Measurements from ENCODE around the gene DPPA3. TPM values are rescaled to one million over a fixed set of nuclear protein-coding genes. Genes with fewer than 3 reads are reported as not detected.

The DPPA3 gene
- 1 to 10 TPM; 1.3 to 4.6 TPM for total RNA-seq
- 1.00 TPM for polyA plus RNA-seq (2013, experiment 1 of 2)
- polyA plus RNA-seq (2013, experiment 2 of 2), result 0.50 TPM
- long read RNA-seq, experiment 1, result 0 reads
- long read RNA-seq, experiment 2, result 0 reads
- long read RNA-seq, experiment 3, transcript DPPA3-201 (4 exons, 1,079 nt), result major isoform, 5 of 6 reads
- long read RNA-seq, experiment 3, partial matches to known transcripts, result 0 of 6 reads
- long read RNA-seq, experiment 3, other reads (novel, unspliced or antisense), result 1 of 6 reads
- long read RNA-seq, experiment 4, result 0 reads

GRCh38 chr12:7711133-7711532 is at the start of gene DPPA3:
DPPA3 (plus strand) TSS chr12:7711433; CDS start chr12:7711571, 138 bp downstream.
- peak within 1 kb of the TSS; percentile 68 for H3K27ac Mint-ChIP-seq
- peaks cover 7% of the 10 kb centered on the region for H3K9me3 Mint-ChIP-seq
- no peaks in the 10 kb centered on the region for H3K36me3 Mint-ChIP-seq (ENCODE audit: low read depth)
- WGBS, 2 experiments (ENCODE audit: insufficient coverage in 1 of 2, insufficient read length in 1 of 2), result 78 to 86% methylated on average over 6 to 7 of the region's 7 CpGs
- Histone ChIP-seq H3K4me1 (ENCODE audit: control insufficient read depth, insufficient read depth, low read length) (peaks cover 3% of the 10 kb centered on the region), H3K9ac (ENCODE audit: extremely low read depth, low read length, poor library complexity, severe bottlenecking) (no peak within 1 kb of the TSS), H3K27ac (ENCODE audit: low read depth, low read length) (no peak within 1 kb of the TSS), H3K27me3 (ENCODE audit: control insufficient read depth, insufficient read depth, low read length, poor library complexity, severe bottlenecking) (no peaks in the 10 kb centered on the region), H3K9me3 (ENCODE audit: control insufficient read depth, low read length) (no peaks in the 10 kb centered on the region), H3K36me3 (ENCODE audit: control insufficient read depth, insufficient read depth, low read length) (no peaks in the 10 kb centered on the region), H3K4me3 (ENCODE audit: low read length) (peak within 1 kb of the TSS; percentile 54)
- no peak for TF ChIP-seq CTCF (conservative IDR thresholded peaks at IDR 0.05)
- H3K4me3 Mint-ChIP-seq, result peak within 1 kb of the TSS; percentile 39
- H3K27me3 Mint-ChIP-seq (ENCODE audit: insufficient read depth), result peaks cover 27% of the 10 kb centered on the region
- no peak for DNase-seq
- peaks cover 23% of the 10 kb centered on the region for H3K4me1 Mint-ChIP-seq

GRCh38 chr12:7661741-7662140 is 49.5 kb upstream of the DPPA3 start:
- Histone ChIP-seq H3K4me3 (ENCODE audit: low read length) (no peak overlapping the region), H3K4me1 (ENCODE audit: control insufficient read depth, insufficient read depth, low read length) (no peaks in the 10 kb centered on the region), H3K9me3 (ENCODE audit: control insufficient read depth, low read length) (no peaks in the 10 kb centered on the region), H3K27ac (ENCODE audit: low read depth, low read length) (no peak overlapping the region), H3K9ac (ENCODE audit: extremely low read depth, low read length, poor library complexity, severe bottlenecking) (no peak overlapping the region), H3K27me3 (ENCODE audit: control insufficient read depth, insufficient read depth, low read length, poor library complexity, severe bottlenecking) (no peaks in the 10 kb centered on the region), H3K36me3 (ENCODE audit: control insufficient read depth, insufficient read depth, low read length) (no peaks in the 10 kb centered on the region)
- Mint-ChIP-seq H3K9me3 (no peaks in the 10 kb centered on the region), H3K27ac (no peak overlapping the region), H3K27me3 (ENCODE audit: insufficient read depth) (no peaks in the 10 kb centered on the region), H3K36me3 (ENCODE audit: low read depth) (no peaks in the 10 kb centered on the region), H3K4me1 (peaks cover 4% of the 10 kb centered on the region), H3K4me3 (no peak overlapping the region)
- no peak for DNase-seq
- 75 to 77% methylated on average over 5 of the region's 5 CpGs for WGBS, 2 experiments (ENCODE audit: insufficient coverage in 1 of 2, insufficient read length in 1 of 2)
- TF ChIP-seq CTCF (conservative IDR thresholded peaks at IDR 0.05), result no peak

- H3K4me3 Mint-ChIP-seq, result no peak overlapping the region
- no peak overlapping the region for H3K9ac ChIP-seq (ENCODE audit: extremely low read depth, low read length, poor library complexity, severe bottlenecking)
- H3K27me3 ChIP-seq (ENCODE audit: control insufficient read depth, insufficient read depth, low read length, poor library complexity, severe bottlenecking), result no peaks in the 10 kb centered on the region
- no peak for DNase-seq
- H3K27ac Mint-ChIP-seq, result no peak overlapping the region
- H3K36me3 Mint-ChIP-seq (ENCODE audit: low read depth), result no peaks in the 10 kb centered on the region
- H3K4me3 ChIP-seq (ENCODE audit: low read length), result no peak overlapping the region
- no peaks in the 10 kb centered on the region for H3K9me3 ChIP-seq (ENCODE audit: control insufficient read depth, low read length)
- TF ChIP-seq CTCF (conservative IDR thresholded peaks at IDR 0.05), result no peak
- H3K27ac ChIP-seq (ENCODE audit: low read depth, low read length), result no peak overlapping the region
- WGBS, 2 experiments (ENCODE audit: insufficient coverage in 1 of 2, insufficient read length in 1 of 2), result no CpG with 5 or more reads among the region's 5 CpGs
- H3K27me3 Mint-ChIP-seq (ENCODE audit: insufficient read depth), result no peaks in the 10 kb centered on the region
- peaks cover 4% of the 10 kb centered on the region for H3K4me1 Mint-ChIP-seq
- no peaks in the 10 kb centered on the region for H3K9me3 Mint-ChIP-seq
- no peaks in the 10 kb centered on the region for H3K4me1 ChIP-seq (ENCODE audit: control insufficient read depth, insufficient read depth, low read length)
- no peaks in the 10 kb centered on the region for H3K36me3 ChIP-seq (ENCODE audit: control insufficient read depth, insufficient read depth, low read length)
These were observed 44.6 kb upstream of the DPPA3 start for GRCh38 chr12:7666595-7666994.
